ENCODE data around the gene PRELID3B. TPM values are rescaled to one million over a fixed set of nuclear protein-coding genes. Genes with fewer than 3 reads are reported as not detected.
A peak's percentile ranks its signal among the peaks of the same experiment; 100 is the strongest.

The PRELID3B gene
- total and polyA plus RNA-seq, 2 of the 13 experiments (the other 11 are each of a cell fraction or from before 2014, with no cell fraction given), result 23.3 to 42.6 TPM

DNA sequence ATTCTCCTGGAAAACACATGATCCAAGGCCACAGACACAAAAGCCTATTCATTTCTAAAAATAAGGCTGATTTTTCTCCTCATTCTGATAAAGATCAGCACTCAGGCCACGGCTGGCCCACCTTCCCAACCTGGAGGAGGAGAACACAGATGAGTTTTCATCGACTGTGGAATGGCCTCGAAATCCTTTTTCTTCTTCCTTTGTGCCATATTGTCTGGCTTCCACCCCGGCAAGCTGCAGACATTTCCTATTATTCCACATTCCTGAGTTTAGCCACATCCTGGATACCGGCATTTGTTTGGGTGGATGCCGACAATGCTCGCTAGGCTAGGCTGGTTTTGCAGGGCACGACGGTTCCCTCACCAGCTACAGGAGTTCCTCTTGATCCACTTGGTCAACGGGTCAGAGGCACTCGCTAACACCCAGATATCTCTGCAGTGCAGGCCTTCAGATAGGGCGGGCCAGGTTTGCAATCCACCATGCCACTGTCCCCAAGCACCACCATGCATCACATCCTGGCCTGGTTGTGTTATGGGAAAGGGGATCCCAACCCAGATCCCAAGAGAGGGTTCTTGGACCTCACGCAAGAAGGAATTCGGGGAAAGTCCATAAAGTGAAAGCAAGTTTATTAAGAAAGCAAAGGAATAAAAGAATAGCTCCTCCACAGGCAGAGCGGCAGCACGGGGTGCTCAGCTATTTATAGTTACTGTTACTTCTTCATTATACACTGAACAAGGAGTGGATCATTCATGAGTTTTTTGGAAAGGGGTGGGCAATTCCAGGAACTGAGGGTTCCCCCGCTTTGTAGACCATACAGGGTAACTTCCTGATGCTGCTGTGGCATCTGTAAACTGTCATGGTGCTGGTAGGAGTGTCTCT is 31.4 kb downstream of the PRELID3B start (continued):
- TF ChIP-seq, protein P1, sequence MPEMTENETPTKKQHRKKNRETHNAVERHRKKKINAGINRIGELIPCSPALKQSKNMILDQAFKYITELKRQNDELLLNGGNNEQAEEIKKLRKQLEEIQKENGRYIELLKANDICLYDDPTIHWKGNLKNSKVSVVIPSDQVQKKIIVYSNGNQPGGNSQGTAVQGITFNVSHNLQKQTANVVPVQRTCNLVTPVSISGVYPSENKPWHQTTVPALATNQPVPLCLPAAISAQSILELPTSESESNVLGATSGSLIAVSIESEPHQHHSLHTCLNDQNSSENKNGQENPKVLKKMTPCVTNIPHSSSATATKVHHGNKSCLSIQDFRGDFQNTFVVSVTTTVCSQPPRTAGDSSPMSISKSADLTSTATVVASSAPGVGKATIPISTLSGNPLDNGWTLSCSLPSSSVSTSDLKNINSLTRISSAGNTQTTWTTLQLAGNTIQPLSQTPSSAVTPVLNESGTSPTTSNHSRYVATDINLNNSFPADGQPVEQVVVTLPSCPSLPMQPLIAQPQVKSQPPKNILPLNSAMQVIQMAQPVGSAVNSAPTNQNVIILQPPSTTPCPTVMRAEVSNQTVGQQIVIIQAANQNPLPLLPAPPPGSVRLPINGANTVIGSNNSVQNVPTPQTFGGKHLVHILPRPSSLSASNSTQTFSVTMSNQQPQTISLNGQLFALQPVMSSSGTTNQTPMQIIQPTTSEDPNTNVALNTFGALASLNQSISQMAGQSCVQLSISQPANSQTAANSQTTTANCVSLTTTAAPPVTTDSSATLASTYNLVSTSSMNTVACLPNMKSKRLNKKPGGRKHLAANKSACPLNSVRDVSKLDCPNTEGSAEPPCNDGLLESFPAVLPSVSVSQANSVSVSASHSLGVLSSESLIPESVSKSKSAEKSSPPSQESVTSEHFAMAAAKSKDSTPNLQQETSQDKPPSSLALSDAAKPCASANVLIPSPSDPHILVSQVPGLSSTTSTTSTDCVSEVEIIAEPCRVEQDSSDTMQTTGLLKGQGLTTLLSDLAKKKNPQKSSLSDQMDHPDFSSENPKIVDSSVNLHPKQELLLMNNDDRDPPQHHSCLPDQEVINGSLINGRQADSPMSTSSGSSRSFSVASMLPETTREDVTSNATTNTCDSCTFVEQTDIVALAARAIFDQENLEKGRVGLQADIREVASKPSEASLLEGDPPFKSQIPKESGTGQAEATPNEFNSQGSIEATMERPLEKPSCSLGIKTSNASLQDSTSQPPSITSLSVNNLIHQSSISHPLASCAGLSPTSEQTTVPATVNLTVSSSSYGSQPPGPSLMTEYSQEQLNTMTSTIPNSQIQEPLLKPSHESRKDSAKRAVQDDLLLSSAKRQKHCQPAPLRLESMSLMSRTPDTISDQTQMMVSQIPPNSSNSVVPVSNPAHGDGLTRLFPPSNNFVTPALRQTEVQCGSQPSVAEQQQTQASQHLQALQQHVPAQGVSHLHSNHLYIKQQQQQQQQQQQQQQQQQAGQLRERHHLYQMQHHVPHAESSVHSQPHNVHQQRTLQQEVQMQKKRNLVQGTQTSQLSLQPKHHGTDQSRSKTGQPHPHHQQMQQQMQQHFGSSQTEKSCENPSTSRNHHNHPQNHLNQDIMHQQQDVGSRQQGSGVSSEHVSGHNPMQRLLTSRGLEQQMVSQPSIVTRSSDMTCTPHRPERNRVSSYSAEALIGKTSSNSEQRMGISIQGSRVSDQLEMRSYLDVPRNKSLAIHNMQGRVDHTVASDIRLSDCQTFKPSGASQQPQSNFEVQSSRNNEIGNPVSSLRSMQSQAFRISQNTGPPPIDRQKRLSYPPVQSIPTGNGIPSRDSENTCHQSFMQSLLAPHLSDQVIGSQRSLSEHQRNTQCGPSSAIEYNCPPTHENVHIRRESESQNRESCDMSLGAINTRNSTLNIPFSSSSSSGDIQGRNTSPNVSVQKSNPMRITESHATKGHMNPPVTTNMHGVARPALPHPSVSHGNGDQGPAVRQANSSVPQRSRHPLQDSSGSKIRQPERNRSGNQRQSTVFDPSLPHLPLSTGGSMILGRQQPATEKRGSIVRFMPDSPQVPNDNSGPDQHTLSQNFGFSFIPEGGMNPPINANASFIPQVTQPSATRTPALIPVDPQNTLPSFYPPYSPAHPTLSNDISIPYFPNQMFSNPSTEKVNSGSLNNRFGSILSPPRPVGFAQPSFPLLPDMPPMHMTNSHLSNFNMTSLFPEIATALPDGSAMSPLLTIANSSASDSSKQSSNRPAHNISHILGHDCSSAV (CRISPR knock-in tag; IDR thresholded peaks at IDR 0.05; ENCODE audit: borderline replicate concordance), result no peak
- TF ChIP-seq ZNF878 (CRISPR knock-in tag; IDR thresholded peaks at IDR 0.05) (no peak), KLF6 (CRISPR knock-in tag; IDR thresholded peaks at IDR 0.05) (no peak), NR2F6 (IDR thresholded peaks at IDR 0.05) (no peak; the same call in 1 of the 2 replicates), NR2F6 (CRISPR knock-in tag; IDR thresholded peaks at IDR 0.05) (no peak), HNRNPK (IDR thresholded peaks at IDR 0.05; ENCODE audit: low read depth, low read length, poor library complexity, severe bottlenecking) (no peak), ZNF83 (CRISPR knock-in tag; IDR thresholded peaks at IDR 0.05; ENCODE audit: borderline replicate concordance) (0 out of 2 replicates have a peak, but pooled peaks have one; percentile 59), TMF1 (CRISPR knock-in tag; IDR thresholded peaks at IDR 0.05; ENCODE audit: low read depth) (no peak), TEAD2 (CRISPR knock-in tag; IDR thresholded peaks at IDR 0.05) (no peak), MXI1 (IDR thresholded peaks at IDR 0.05; ENCODE audit: borderline replicate concordance, low read depth, low read length) (no peak), ZNF496 (CRISPR knock-in tag; IDR thresholded peaks at IDR 0.05; ENCODE audit: insufficient replicate concordance) (no peak), CAMTA2 (CRISPR knock-in tag; IDR thresholded peaks at IDR 0.05; ENCODE audit: borderline replicate concordance) (no peak)
- TF ChIP-seq, protein P2, sequence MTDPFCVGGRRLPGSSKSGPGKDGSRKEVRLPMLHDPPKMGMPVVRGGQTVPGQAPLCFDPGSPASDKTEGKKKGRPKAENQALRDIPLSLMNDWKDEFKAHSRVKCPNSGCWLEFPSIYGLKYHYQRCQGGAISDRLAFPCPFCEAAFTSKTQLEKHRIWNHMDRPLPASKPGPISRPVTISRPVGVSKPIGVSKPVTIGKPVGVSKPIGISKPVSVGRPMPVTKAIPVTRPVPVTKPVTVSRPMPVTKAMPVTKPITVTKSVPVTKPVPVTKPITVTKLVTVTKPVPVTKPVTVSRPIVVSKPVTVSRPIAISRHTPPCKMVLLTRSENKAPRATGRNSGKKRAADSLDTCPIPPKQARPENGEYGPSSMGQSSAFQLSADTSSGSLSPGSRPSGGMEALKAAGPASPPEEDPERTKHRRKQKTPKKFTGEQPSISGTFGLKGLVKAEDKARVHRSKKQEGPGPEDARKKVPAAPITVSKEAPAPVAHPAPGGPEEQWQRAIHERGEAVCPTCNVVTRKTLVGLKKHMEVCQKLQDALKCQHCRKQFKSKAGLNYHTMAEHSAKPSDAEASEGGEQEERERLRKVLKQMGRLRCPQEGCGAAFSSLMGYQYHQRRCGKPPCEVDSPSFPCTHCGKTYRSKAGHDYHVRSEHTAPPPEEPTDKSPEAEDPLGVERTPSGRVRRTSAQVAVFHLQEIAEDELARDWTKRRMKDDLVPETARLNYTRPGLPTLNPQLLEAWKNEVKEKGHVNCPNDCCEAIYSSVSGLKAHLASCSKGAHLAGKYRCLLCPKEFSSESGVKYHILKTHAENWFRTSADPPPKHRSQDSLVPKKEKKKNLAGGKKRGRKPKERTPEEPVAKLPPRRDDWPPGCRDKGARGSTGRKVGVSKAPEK (CRISPR knock-in tag; IDR thresholded peaks at IDR 0.05; ENCODE audit: borderline replicate concordance), result no peak
- TF ChIP-seq, protein P3, sequence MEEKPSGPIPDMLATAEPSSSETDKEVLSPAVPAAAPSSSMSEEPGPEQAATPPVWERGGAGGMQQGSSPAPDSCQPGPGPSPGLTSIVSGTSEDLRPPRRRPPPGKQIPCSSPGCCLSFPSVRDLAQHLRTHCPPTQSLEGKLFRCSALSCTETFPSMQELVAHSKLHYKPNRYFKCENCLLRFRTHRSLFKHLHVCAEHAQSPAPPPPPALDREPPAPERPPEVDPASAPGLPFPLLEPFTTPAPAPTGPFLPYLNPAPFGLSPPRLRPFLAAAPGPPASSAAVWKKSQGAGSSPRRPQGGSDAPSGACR (CRISPR knock-in tag; IDR thresholded peaks at IDR 0.05), result no peak
- TF ChIP-seq, protein P4, sequence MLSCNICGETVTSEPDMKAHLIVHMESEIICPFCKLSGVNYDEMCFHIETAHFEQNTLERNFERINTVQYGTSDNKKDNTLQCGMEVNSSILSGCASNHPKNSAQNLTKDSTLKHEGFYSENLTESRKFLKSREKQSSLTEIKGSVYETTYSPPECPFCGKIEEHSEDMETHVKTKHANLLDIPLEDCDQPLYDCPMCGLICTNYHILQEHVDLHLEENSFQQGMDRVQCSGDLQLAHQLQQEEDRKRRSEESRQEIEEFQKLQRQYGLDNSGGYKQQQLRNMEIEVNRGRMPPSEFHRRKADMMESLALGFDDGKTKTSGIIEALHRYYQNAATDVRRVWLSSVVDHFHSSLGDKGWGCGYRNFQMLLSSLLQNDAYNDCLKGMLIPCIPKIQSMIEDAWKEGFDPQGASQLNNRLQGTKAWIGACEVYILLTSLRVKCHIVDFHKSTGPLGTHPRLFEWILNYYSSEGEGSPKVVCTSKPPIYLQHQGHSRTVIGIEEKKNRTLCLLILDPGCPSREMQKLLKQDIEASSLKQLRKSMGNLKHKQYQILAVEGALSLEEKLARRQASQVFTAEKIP (CRISPR knock-in tag; IDR thresholded peaks at IDR 0.05; ENCODE audit: borderline replicate concordance), result no peak

Measured in HepG2 (cell line).